ENCODE data around the gene CCDC90B.
A peak's percentile ranks its signal among the peaks of the same experiment; 100 is the strongest.
"Not testable (repeated sequence)": the region's sequence is repeated elsewhere in the genome, so short reads cannot be mapped to it uniquely, and the experiment has no call there.

The CCDC90B gene

DNA sequence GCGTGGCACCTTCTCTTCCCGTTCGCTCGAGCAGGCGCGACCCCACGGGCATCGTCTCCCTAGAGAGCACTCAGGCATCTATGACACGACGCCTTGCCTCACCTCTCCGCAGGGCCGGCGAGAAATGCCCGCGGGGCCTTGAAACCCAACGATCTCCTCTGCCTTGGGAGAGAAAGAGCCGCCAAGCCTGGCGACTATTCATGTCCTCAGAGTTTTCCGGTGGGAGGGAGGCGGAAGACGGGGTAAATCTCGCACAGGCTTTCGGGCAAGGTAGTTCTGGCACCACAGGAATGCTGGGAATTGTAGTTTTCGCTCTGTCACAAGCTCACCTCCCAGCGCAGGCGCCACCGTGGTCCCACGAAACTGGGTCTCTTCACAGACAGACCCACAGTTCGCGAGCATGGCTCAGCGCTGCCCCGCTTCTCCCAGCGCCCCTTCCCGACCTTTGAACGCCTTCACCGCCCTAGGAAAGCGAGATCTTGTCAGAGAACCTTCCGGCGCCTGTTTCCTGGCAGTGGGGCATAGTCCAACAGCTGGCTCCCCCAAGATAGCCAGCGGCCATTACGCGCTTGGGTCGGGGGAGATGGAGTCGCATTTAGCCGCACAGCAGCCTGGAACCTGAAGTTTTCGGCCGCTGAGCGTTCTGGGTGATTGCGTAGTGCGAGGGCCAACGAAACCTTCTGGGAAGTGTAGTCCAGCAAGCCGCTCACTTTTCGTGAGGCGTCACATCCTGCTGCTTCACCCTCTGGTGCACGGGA, at the start of gene CCDC90B:
Gene CCDC90B, minus strand, starts transcription at position 597 of the 758 bp plus-strand sequence. Its CDS starts 395 bp downstream, at position 202.
- peak; percentile 98 for DNase-seq

DNA sequence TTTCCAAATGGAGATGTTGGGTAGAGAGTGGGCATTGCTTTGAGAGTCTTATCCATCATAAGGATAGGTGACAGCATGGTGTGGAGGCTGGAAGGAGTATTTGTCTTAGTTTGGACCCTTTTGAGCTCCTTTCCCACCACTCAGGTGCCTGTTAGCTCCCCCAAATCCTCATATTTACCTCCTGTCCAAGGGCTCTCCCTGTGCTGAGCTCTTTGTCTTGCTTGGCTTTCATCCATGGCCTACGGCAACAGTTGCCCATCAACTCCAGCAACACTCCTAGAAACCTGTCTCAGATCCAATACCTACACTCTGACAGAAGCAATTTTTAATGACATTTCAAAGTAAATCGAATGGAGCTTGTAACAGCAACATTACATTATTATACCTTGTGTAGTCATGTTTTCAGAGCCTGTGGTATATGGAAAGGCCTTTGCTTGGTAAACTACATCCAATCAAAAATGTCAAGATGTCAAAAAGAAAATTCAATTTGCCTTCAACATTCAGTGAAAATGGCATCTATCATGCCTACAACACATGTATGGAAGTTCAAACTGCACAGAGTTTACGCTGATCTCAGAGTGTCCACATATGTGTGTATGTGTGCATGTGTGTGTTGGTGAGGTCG, 49.4 kb upstream of the CCDC90B start:
- no peak for DNase-seq

GRCh38 chr11:83330303-83330702, 44.1 kb upstream of the CCDC90B start:
- DNase-seq = no peak

DNA sequence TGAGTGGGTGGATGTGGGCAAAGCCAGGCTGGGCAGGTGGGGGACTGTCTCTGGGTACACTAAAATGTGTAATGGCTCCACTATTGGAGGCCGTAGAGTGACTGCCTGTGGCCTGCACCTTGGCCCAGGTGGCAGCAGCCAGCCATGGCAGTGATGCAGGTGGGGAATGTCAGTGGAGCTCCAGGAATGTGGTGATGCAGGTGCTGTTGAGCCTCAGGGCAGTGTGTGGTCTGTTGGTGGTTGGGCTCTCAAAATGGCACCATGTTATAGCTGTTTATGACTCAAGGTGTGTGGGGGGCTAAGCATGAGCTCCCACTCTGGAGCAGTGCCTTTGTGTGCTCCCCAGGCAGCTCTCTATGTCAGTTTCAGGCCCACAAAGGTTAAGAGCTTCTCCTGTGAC, 40.2 kb upstream of the CCDC90B start:
- DNase-seq = no peak

DNA sequence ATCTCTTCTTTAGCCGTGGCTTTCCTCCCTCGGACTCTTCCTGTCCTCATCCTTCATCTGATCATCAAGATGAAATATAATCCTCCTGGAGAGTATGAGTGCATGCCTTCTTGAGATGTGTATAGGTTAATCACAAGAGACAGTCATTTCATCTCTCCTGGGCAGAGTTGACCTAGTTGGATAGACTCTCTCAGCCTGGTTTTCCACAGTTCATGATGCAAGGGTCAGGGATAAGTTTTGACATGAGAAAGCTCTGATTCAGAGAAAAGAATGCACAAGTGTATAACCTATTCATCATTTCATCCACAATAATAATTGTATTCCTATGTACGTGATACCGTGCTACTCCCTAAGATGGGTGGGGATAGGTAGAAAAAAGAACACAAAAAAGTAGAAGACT, 33.2 kb upstream of the CCDC90B start:
- no peak for DNase-seq

- DNase-seq = no peak
Observed at GRCh38 chr11:83318931-83319330, 32.8 kb upstream of the CCDC90B start.

- no peak for DNase-seq
Observed at GRCh38 chr11:83317757-83318690, 31.9 kb upstream of the CCDC90B start.

GRCh38 chr11:83316897-83317268, 30.7 kb upstream of the CCDC90B start:
- not testable (repeated sequence) for DNase-seq

- DNase-seq = not testable (repeated sequence)
Observed at GRCh38 chr11:83316143-83316896, 30.2 kb upstream of the CCDC90B start.

GRCh38 chr11:83312430-83312829, 26.3 kb upstream of the CCDC90B start:
- DNase-seq = no peak

GRCh38 chr11:83311701-83312100, 25.5 kb upstream of the CCDC90B start:
- DNase-seq = no peak

- no peak for DNase-seq
Observed at GRCh38 chr11:83310718-83311117, 24.6 kb upstream of the CCDC90B start.

- DNase-seq = not testable (repeated sequence)
Observed at GRCh38 chr11:83308536-83308935, 22.4 kb upstream of the CCDC90B start.

GRCh38 chr11:83306200-83307080, 20.3 kb upstream of the CCDC90B start:
- no peak for DNase-seq

GRCh38 chr11:83303316-83303715, 17.1 kb upstream of the CCDC90B start:
- no peak for DNase-seq

- DNase-seq = no peak
Observed at GRCh38 chr11:83302151-83302550, 16.0 kb upstream of the CCDC90B start.

GRCh38 chr11:83299681-83300080, 13.5 kb upstream of the CCDC90B start:
- DNase-seq = no peak

DNA sequence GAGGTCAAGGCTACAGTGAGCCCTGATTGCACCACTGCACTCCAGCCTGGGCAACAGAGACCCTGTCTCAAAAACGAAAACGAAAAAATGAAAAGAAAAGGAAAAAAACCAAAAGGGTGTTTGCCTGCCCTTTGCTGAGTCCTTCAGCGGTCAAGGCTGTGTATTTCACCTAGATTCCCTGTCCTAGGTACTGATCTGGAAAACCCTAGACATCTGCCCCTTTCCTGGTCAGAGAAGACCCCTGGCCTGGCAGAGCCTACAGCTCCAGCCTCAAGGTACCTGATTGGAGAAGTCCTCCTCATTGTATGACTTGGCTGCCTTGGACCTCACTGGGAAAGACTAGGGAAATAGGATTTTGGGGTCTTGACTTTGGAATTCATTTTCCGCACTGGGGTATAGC, 8.0 kb upstream of the CCDC90B start:
- no peak for DNase-seq

- DNase-seq = no peak
Observed at GRCh38 chr11:83293457-83293774, 7.2 kb upstream of the CCDC90B start.

DNA sequence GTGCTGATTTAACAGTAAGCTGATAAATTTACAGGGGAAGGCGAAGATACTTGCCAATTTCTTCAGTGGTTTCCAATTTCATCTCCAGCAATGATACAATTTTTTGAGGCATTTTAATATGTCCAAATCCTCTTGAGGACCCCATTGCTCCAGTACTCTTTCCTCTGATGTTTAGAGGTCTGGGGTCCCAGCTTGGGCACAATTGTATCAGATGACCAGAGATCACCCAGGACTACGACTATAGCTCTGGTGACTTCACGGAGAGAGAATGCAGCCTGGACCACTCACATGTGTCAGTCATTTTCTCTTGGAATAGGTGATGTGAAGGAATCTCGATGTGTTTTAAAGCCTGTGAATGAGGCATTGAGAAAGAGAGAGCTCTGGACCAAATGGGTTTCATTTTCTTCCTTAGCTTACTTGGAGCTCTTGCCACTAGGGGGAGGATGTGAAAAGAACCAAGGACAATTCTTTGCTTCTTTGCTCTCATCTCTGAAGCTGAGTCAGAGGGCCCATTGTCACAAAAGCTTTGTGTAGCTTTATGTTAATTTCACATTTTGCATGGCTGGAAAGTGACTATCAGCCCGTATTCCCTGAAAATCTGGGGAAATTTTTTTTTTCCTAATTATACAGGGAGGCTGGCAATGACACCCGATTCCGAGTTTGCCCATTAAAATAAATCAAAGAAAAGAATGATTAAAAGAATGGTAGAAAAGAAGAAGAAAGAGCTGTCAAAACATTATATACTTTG, 6.7 kb upstream of the CCDC90B start:
- no peak for DNase-seq

- DNase-seq = no peak
Observed at GRCh38 chr11:83287631-83288030, 1.5 kb upstream of the CCDC90B start.

All from activated CD8-positive, alpha-beta memory T cell treated with anti-CD3 and anti-CD28 coated beads for 24 hours (primary cell).